GM12878 (cell line): Measurements from ENCODE around the gene KCNQ1.

ENCODE experiments used
- CEBPB ChIP-seq, 2 experiments: fragments of 150-350 bp in 1 of 2; IDR thresholded peaks; 2 replicates each; pipeline ENCODE4 v1.6.1; 2012 to 2014; ENCODE audit warnings: low read depth in 2 of 2, low read length in 2 of 2, borderline replicate concordance in 1 of 2, inconsistent platforms in 1 of 2
- CHD2 ChIP-seq: IDR thresholded peaks from 2 replicates; pipeline ENCODE4 v1.6.1; 2011; ENCODE audit warnings: low read depth, low read length, improper control_type of control experiment, borderline replicate concordance
- JUND ChIP-seq: IDR thresholded peaks from 2 replicates; pipeline ENCODE4 v1.6.1; 2012; ENCODE audit warnings: low read depth, mild to moderate bottlenecking, low read length, improper control_type of control experiment, moderate library complexity
- MTA3 ChIP-seq: IDR thresholded peaks from 2 replicates; pipeline ENCODE4 v1.6.1; 2012; ENCODE audit warnings: low read length, inconsistent platforms, borderline replicate concordance
- NBN ChIP-seq: fragments of 450-650 bp; IDR thresholded peaks from 2 replicates; pipeline ENCODE4 v1.6.1; 2016
- POLR2AphosphoS2 ChIP-seq: IDR thresholded peaks from 2 replicates; pipeline ENCODE4 v1.6.1; 2011; ENCODE audit warnings: low read depth, mild to moderate bottlenecking, low read length, improper control_type of control experiment, moderate library complexity
- TF ChIP-seq, protein P1 (sequence below), 3 experiments: IDR thresholded peaks in 2 of 3; conservative IDR thresholded peaks in 1 of 3; 2 replicates each; pipeline ENCODE4 v1.5.1; 2011; ENCODE audit warnings: low read depth in 3 of 3, low read length in 3 of 3, mild to moderate bottlenecking in 3 of 3, control low read depth in 2 of 3, moderate library complexity in 2 of 3, inconsistent platforms in 1 of 3, mixed read lengths in 1 of 3; ENCODE audit not compliant: control insufficient read depth in 2 of 3, insufficient read depth in 1 of 3; ENCODE audit errors: extremely low read depth in 1 of 3

DNA sequence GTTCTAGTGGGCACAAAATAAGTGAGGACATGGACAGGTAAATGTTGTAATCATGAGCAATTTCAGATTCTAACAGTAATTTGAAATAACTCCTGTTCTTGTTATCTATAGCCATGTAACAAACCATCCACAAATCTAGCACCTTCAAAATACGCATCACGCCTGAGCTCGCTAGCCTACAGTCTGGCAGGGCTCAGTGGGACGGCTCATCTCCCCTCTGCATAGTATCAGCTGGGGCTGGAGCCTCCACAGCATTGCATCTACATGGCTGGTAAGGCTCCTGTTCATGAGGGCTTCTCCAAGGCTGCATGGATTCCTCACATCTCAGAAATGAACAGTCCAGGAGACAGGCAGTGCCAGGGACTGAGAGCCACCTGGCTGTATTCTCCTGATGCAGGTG, 112.6 kb downstream of the KCNQ1 start:
- TF ChIP-seq CEBPB (IDR thresholded peaks at IDR 0.05; ENCODE audit: borderline replicate concordance in 1 of 2, low read depth in 2 of 2, low read length in 2 of 2), result no peak
- TF ChIP-seq, protein P1, sequence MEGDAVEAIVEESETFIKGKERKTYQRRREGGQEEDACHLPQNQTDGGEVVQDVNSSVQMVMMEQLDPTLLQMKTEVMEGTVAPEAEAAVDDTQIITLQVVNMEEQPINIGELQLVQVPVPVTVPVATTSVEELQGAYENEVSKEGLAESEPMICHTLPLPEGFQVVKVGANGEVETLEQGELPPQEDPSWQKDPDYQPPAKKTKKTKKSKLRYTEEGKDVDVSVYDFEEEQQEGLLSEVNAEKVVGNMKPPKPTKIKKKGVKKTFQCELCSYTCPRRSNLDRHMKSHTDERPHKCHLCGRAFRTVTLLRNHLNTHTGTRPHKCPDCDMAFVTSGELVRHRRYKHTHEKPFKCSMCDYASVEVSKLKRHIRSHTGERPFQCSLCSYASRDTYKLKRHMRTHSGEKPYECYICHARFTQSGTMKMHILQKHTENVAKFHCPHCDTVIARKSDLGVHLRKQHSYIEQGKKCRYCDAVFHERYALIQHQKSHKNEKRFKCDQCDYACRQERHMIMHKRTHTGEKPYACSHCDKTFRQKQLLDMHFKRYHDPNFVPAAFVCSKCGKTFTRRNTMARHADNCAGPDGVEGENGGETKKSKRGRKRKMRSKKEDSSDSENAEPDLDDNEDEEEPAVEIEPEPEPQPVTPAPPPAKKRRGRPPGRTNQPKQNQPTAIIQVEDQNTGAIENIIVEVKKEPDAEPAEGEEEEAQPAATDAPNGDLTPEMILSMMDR (IDR thresholded peaks at IDR 0.05 in 2 of 3, conservative IDR thresholded peaks at IDR 0.05 in 1 of 3; ENCODE audit: control insufficient read depth in 2 of 3, extremely low read depth in 1 of 3, insufficient read depth in 1 of 3, low read depth in 3 of 3, low read length in 3 of 3), result no peak
- no peak for TF ChIP-seq POLR2AphosphoS2
- no peak for TF ChIP-seq JUND
- TF ChIP-seq CHD2, result no peak
- TF ChIP-seq MTA3, result no peak
- TF ChIP-seq NBN, result no peak
